Measurements from ENCODE around the gene MAD2L2.

GRCh38 chr1:11673089-11673769 is 7.7 kb downstream of the MAD2L2 start:
- TF ChIP-seq CTCF (IDR thresholded peaks at IDR 0.05) = no peak
- TF ChIP-seq POLR2A (IDR thresholded peaks at IDR 0.05) = no peak

Measured in right lobe of liver (tissue), 4 donors.